Fibroblast of skin of right biceps (primary cell): ENCODE measurements around the gene ALG14.
A peak's percentile ranks its signal among the peaks of the same experiment; 100 is the strongest.
"Not testable (repeated sequence)": the region's sequence is repeated elsewhere in the genome, so short reads cannot be mapped to it uniquely, and the experiment has no call there.

Experiments used
- DNase-seq: peaks from one replicate; pipeline ENCODE4 v3.0.0-alpha.2; 2013

The ALG14 gene

DNA sequence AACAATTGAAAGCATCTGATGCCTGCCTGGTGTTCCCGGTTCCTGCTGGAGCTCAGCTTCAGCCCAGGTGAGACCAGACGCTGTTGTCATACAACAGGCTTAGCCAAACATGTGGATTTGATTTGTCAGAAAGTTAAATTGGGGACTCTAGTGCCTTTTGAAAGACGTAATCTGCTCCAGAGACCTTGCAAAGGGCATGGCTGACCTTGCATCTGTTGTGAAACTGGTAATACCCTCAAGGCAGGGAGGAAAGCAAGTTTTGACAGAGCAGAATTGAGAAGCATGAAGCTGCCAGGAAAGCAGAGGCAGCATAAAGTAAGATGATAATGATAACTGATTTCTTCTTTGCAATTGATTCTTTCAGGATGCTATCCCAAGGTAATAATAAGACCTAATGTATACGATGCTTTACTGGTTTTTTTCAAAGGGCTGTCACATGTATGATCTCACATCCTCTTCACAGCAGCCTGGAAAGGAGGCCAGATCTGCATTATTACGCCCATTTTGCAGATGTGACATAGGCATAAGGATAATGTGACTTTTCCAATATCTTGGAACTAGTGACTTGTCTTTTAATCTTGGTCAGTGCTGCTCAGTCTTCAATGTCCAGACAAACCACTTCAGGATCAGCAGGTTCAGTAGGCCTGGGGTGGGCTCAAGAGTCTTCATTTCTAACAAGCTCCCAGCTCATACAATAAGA lies 121.1 kb downstream of the ALG14 start:
- DNase-seq, result no peak

DNA sequence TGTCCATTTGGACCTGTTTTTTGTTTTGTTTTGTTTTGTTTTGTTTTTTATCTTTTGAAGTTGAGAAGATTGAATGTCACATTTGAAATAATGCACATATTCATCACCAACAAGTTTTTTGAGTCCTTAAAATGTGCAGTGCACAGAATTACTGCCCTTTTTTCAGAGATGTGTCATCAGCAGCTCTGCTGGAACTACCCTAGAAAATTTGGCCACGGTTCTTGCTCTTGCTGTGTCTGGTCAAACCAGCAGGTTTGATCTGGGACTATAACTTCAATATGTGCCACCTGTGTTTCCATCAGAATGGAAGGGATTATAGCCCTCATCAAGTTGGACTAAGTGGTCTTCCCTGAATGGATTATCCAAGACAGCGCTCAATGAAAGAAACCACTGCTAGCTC lies 121.7 kb downstream of the ALG14 start:
- no peak for DNase-seq

DNA sequence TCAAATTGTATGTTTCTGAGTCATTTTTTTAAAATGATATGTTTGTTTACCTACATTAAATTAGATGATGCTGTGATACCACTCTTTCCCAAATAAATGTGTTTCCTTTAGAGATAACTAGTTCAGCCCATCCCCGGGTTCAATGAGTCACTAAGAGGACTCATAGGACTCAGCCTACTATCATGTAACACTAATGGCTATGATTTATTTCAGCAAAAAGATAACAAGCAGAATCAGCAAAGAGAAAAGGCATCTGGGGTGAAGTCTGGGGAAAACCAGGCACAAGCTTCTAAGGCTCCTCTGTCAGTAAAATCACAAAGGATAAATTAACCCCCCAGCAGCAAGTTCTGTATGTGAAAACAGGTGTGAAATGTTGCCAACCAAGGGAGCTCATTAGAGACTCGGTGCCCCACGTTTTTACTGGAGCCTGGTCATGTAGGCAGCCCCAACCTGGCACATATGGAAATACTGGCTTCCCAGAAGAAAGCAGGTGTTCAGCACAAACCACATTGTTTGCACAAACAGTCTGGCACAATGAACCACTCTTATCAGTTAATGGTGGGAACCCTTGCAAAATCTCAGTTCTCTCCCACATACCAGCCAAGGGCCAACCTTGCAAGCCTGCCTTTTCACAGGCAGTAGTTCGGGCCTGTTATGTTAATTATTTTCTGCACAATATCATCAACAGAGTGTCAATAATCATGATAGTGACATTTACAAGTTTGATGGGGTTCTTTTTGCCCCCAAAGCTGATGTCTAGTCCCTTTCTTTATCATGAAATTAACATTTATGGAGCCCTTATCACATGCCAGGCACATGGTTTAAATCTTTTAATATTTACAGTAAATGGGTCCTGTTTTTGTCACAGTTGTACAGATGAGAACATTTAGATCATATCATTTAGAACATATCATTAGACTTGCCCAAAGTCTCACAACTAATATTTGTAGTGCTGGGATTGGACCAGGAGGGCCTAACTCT lies 122.8 kb downstream of the ALG14 start:
- DNase-seq, result peak; percentile 73

GRCh38 chr1:94947437-94947836 lies 125.3 kb downstream of the ALG14 start:
- peak; percentile 84 for DNase-seq

- no peak for DNase-seq
These were observed 125.9 kb downstream of the ALG14 start for GRCh38 chr1:94946886-94947285.

DNA sequence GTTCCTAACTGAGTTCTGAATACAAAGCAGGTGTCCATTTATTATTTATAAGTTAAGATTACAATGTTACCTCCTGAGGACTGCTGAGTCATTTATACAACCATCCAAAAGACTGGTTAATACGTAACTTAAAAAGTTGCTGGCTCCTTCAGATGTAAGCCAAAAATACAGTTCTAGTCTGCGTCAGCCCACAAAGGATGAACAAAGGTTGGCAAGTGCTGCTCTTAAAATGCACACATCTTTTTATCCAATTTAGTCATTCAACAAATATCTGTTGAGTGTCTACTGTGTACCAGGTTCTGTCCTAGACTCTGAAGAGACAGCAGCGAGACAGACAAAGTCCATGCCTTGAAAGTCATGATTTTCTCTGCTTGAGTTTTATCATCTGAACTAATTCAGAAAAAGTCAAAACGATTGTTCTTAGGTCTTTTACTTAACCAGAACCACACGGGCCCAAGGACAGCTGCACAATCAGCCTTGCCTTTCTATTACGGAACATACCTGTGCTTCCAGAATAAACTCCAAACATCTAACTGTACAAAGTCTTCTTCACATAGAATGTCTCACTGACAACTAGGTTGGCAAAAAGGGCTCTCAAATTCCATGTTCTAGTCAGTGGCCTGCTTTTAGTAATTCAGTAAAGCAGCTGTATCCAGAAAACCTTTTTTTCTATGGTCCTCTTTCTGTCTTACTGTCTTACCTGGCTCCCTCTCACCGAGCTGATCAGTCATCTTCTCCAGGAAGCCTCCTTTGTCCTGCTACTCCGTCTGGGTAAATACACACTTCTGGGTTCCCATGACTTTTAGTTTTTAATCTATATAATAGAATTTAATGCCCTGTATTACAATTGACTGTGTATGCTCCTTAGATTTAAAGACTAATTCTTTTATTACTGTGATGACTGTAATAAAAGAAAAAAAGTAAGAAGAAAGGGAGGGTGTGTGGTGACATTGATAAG lies 130.3 kb downstream of the ALG14 start:
- DNase-seq, result no peak

DNA sequence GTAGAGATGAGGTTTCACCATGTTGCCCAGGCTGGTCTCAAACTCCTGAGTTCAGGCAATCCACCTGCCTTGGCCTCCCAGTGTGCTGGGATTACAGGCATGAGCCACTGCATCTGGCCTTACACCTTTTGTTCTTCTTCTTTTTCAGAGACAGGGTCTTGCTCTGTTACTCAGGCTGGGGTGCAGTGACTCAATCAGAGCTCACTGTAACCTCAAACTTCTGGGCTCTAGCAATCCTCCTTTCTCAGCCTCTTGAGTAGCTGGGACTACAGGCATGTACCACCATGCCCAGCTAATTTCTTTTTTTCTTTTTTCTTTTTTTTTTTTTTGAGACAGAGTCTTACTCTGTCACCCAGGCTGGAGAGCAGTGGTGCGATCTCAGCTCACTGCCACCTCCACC lies 131.3 kb downstream of the ALG14 start:
- not testable (repeated sequence) for DNase-seq

GRCh38 chr1:94940738-94941137 lies 132.0 kb downstream of the ALG14 start:
- no peak for DNase-seq

DNA sequence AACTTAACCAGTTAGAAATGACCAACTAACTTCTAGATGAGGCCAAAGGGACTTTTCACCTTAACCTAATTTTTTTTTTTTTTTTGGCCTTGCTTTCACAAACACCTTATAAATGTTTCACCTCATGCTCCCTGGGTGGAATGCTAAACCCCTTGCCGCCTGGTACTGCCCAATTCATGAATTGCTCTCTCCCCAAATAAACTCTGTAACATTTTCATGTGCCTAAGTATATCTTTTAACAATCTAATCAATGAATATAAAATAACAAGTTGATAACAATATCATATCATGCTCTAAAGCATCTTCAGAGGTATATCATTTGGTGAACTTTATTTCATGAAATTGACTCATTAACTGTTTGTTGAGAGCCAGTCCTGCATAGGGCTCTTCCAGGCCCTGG lies 134.9 kb downstream of the ALG14 start:
- DNase-seq, result no peak

DNA sequence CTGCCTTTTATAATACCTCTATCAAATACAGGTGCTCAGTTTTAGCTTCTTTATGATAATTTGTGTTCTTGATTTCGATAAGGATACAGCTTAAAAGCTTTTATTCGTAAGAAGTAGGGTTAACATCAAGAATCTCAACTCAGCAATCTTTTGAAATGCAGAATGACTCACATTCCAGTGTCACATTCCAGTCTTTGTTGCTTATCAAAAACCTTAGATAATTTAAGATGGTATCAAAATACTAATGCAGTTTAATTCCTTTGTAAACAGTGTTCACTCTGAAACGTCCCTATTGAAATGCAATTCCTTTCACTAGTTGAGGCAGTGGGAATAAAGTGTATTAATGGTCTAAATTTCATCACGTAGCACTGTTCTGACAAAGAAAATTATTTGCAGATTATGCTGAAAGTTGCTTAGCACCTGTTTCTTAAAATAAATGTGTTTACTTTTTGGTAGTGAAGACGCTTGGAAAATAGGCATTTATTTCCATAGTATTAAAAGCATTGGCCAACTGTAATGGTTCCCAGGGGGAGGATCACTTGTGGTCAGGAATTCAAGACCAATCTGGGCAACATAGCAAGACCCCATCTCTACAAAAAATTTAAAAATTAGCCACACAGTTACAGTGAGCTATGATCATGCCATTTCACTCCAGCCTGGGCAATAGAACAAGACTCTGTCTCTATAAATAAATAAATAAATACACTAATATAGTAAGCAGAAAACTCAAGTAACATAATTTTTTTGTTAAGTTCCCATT lies 135.7 kb downstream of the ALG14 start:
- peak; percentile 35 for DNase-seq

- no peak for DNase-seq
These were observed 137.3 kb downstream of the ALG14 start for GRCh38 chr1:94935476-94935875.

GRCh38 chr1:94935034-94935433 lies 137.7 kb downstream of the ALG14 start:
- no peak for DNase-seq

DNA sequence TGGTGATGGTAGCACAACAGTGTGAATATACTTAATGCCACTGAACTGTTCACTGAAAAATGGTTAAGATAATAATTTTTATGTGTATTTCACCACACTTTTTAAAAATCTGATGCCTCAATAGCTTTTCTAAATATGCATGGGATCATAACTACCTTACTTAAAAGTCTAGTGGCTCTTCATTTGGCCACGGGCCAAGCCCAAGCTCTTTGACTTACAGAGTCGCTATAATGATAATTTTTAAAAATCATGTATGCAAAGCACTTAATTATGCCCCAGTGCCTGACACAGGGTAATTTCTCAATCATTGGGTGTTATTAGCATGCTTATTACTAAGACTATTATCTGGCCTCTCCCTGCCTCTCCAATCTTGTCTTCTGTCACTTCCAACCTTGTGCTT lies 138.2 kb downstream of the ALG14 start:
- DNase-seq, result no peak

GRCh38 chr1:94931254-94931841 lies 141.4 kb downstream of the ALG14 start:
- DNase-seq, result no peak

DNA sequence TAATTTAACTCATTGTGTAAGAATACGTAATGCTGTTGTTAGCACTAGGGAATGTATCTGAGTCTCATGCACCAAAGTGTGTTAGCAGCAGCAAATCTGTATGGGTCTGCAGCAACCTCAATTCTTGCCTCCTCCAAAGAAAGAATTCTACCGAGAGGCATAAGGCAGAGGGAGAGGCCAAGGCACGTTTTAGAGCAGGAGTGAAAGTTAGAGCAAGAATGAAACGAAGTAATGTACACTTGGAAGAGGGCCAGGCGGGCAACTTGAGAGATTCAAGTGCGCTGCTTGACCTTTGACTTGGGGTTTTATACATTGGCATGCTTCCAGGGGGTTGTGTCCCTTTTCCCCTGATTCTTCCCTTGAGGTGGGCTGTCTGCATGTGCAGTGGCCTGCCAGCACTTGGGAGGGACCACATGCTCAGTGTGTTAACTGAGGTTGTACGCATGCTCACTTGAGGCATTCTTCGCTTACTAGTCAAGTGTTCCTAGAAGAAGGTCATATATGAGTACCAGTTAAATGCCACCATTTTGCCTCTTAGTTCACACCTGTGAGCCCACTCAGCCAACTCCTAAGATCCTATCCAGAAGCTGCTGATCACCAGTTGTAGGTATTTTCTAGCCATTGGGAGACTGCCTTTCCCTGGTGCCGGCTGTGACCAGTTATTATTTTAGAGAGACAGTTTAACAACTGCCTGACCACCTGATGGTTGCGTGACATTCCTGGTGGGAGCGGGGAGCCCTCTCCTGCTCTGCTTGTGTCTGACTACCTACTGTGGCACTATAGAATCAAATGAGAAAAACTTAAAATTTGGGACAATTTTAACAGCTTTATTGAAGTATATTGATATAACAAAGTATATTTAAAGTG lies 143.2 kb downstream of the ALG14 start:
- no peak for DNase-seq

DNA sequence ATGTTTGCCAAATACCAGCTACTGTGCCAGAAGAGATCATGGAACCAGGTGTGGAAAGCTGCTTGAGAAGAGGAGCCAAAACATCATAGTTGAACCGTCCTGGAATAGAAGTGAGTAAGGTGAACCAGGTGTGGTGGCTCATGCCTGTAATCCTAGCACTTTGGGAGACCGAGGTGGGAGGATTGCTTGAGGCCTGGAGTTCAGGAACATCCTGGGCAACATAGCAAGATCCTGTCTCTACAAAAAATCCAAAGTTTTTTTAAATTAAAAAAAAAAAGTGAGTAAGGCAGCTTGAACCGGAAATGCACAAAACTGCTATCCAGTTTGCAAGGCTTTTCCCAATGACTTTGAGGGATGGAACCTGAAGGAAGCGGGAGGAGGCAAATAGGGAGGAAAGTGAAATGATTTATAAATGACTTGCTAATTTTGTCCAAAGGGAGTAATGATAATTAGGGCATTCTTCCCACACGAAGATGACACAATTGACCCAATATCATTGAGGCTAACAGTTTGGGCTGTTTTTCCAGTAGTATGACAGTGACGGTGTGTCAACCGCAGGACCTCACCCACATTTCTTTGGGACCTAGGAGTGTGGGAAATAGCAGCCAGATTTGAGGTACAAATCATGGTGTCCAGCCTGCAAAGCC lies 144.3 kb downstream of the ALG14 start:
- no peak for DNase-seq

DNA sequence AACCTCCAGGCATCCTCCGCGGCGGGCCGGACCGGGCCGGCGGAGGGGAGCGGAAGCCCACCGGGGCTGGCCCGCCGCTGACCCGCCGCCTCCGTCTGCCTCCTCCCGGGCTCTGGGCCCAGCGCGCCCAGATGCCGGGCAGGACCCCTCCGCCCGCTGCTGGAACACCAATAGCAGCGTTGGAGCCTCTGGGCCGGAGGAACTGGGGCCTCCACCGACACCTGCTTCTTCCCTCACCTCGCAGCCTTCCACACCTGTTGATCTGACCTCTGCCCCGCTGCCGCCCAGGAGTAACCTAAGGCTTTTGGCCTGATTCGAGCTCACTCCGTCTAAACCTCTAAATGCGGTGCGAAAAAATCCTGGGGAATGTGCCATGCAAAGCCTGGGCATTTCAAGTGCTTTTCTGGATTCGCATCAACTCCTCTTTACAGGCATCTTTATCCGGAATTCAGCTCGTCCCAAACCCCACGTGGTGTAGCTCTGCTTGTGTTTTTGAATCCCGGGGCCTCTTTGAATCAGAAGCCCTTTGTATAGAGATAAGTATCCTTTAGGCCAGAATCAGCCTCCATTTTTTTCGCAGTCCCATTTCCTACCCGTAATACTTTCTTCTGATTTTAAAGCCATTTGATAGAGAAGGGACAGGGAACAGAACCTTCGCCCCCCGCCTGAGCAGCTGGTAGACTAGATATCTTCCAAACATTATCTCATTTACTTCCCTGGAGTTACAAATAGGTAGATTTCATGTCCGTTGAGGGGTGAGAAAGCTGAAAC lies 145.2 kb downstream of the ALG14 start:
- peak; percentile 61 for DNase-seq

- peak; percentile 95 for DNase-seq
These were observed 145.8 kb downstream of the ALG14 start, which contains the start of gene CNN3 for GRCh38 chr1:94926915-94927404. Gene CNN3 (minus strand): TSS chr1:94927110. CDS start chr1:94926894, 216 bp downstream.
